GM04503 (cell line): ENCODE results near the gene PHF2.
"Not testable (repeated sequence)": the region's sequence is repeated elsewhere in the genome, so short reads cannot be mapped to it uniquely, and the experiment has no call there.

Source experiments
- DNase-seq: peaks from one replicate; pipeline ENCODE4 v3.0.0-alpha.2; 2012; ENCODE audit warnings: low read depth

The PHF2 gene

DNA sequence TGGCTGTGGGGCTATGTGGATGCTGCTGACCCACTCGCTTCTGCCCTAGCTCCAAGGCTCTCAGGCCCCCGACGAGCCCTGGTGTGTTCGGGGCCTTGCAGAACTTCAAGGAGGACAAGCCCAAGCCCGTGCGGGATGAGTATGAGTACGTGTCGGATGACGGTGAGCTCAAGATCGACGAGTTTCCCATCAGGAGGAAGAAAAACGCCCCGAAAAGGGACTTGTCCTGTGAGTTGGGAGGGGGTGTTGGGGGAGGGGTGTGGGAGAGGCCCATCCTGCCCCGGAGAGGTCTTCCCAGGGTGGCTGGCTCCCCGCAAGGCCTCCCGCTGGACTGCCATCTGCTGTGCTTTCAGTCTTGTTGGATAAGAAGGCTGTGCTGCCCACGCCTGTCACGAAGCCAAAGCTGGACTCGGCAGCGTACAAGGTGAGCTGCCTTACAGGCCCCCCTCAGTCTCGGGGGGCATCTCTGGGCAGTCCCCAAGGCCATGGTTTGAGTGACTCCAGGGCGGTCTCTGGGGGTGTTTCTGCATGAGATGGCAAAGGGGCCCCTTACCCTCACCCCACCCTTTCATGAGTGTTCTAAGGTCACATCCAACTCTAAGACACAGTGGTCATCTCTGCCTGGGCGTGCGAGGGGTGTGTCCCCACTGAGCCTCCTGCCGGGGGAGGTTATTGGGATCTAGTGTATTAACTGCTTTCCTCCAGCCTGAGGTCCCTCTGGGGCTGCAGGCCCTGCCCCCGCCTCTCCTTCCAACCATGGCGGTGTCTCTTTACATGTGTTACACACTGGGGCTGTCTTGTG, 89.5 kb downstream of the PHF2 start:
- no peak for DNase-seq

DNA sequence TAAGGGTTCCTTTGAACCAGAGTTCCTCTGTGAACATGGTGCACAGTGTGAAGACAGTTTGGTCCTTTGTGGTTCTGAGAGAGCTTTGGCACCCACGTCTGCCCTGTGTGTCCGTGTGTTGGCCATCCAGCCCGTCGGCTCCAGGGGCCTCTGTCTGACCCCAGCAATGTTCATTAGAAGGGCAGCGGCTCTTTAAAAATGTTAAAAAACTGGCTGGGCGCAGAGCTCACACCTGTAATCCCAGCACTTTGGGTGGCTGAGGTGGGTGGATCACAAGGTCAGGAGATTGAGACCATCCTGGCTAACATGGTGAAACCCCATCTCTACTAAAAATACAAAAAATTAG, 90.0 kb downstream of the PHF2 start:
- DNase-seq: not testable (repeated sequence)

DNA sequence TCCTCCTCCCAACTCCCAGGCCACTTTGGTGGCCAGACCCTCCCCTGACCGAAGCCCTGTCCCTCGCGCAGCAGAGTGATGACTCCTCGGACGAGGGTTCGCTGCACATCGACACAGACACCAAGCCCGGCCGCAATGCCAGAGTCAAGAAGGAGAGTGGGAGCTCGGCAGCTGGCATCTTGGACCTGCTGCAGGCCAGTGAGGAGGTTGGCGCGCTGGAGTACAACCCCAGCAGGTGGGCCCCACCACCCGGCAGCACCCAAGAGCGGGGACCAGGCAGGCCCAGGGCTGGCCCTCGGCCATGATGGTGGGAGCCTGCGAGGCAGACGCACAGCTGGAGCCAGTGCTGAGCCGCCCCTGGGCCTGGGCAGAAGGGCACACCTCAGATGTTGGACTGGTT, 90.6 kb downstream of the PHF2 start:
- DNase-seq: no peak

DNA sequence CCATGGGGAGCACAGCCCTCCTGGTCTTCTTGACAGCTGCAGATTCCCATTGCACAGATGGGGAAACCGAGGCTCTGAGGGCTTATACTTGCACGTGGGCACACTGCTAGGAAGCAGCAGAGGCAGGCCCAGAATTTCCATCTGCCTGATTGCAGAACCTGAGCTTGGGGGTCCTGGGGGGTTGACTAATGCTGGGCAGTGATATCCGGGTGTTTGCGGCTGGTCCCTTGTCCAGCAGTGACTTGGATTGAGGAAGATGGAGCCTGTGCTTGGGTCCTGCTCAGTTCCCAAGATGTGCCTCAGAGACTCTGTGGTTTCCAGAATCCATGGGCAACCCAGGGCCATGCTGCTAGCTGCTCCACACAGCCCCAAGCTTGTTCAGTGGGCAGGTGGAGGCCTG, 91.2 kb downstream of the PHF2 start:
- no peak for DNase-seq

DNA sequence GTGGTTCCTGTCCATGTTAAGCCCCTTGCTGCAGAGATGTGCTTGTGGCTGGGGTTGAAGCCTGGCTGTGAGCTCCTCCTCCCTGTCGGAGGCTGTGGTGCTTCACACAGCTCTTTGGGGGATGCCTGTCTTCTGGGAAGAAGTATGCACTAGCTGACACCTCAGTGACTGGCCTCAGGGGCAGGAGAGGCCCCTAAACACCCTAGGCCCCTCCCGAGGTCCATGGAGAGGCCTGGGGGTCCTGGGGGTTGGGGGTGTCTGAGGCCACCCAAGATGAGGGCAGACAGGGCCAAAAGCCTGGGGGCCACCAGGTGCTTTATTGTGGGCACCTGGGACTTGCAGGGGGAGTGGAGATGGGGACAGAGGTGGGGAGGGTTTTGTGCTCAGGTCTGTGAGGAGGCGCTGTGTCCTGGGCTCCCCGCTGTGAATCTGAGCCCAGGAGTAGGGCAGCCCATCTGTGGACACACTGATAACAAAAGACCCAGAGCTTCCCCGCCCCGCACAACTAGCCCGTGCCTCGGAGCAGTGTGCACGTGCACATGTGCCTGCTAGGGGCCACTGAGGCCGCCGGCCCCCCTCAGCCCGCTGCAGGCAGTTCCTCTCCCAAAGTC, 92.0 kb downstream of the PHF2 start:
- no peak for DNase-seq

DNA sequence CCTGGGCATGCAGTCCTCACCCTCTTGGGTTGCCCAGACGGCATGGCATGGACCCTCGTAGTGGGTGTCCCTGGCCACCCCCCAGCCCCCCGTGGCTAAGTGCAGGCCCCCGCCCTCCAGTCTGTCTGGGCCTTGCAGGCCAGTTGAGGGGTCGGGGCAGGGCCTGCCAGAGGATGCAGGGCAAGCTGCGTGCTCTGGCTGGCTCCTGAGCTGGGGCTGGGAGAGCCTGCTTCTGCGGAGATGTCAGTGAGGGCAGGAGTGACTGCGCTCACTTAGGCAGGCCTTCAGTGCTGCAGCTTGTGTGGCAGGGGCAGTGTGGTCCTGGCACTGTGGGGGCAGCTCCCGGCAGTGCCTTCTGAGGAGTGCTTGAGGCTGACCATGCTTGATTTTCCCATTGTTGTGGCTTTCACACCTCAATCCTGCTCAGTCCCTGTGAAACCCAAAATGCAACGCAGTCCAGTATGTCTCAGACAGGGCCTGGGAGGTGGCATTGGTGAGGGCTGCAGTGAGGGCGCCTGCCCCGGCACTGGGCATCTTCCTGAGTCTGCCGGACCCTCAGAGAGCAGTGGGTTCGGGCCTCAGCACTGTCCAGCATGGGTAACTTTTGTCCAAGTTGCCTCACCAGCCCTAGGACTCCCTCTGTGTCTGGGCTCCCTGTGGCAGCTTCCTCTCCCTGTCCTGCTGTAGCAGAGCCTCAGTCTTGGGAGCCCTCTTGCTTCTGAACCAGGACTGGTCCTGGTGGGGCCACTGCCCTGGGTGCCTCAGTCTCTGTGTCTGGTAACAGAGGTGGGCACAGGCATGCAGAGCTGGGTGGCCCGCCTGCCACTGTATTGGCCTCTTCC, 93.0 kb downstream of the PHF2 start:
- DNase-seq: no peak

DNA sequence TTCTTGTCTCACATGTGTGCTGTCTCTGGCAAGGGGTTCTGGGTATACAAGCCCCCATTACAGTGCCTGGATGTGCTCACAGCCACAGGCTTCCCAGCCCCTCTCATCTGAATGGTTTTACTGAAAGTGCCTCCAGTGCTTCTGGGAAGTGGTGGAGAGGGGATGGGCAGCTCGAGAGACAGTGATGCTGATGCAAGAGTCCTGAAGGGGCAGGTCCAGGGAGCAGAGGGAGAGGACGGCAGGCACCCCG, 93.5 kb downstream of the PHF2 start:
- DNase-seq: no peak

DNA sequence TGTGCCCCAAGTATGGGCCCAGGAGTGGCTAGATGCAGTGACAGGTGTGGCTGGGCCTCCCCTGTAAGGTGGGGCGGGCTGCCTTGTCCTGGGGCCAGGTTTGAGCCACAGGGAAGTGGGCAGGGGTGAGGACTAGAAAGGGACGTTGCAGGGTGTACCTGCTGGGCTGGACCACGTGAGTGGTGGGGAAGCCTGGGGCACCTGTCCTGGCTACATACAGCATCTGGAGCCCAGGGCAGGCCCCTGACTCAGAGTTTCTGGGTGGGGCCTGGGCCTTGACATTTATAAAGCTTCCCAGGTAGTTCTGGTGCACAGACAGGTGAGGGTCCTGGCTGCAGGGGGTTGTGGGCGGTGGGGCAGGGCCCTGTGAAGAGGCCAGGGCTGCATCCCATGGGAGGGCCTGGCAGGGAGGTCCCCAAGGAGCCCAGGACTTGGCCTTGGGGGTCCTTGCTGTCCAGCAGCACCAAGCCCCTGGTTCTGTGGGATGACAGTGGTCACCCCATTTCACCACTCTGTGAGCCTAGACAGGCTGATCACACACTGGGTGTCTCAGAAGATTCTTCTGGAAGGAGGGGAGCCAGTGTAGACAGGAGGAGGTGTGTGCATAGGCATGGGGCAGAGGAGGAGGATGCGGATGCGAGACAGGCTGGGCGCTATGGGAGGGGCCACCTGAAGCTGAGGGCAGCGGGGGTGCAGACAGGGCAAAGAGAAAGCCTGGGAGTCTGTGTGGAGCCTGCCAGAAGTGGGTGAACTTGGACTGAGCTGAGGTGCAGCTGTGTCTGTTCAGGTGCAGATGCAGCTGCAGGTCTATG, 94.0 kb downstream of the PHF2 start:
- DNase-seq: no peak

DNA sequence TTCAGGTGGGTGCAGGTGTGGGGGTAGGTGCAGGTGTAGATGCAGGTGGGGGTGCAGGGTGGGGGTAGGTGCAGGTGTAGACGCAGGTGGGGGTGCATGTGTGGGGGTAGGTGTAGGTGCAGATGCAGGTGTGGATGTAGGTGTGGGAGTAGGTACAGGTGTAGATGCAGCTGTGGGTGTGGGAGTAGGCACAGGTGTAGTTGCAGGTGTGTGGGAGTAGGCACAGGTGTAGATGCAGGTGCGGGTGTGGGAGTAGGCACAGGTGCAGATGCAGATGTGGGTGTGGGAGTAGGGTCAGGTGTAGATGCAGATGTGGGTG, 94.6 kb downstream of the PHF2 start:
- DNase-seq: no peak

DNA sequence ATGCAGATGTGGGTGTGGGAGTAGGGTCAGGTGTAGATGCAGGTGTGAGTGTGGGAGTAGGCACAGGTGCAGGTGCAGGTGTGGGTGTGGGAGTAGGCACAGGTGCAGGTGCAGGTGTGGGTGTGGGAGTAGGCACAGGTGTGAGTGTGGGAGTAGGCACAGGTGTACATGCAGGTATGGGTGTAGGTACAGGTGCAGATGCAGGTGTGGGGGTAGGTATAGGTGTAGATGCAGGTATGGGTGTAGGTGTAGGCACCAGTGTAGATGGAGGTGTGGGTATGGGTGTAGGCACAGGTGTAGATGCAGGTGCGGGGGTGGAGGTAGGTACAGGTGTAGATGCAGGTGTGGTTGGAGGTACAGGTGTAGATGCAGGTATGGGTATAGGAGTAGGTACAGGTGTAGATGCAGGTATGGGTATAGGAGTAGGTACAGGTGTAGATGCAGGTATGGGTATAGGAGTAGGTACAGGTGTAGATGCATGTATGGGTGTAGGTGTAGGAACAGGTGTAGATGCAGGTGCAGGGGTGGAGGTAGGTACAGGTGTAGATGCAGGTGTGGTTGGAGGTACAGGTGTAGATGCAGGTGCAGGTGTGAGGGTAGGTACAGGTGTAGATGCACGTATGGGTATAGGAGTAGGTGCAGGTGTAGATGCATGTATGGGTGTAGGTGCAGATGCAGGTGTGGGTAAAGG, 96.1 kb downstream of the PHF2 start:
- not testable (repeated sequence) for DNase-seq

DNA sequence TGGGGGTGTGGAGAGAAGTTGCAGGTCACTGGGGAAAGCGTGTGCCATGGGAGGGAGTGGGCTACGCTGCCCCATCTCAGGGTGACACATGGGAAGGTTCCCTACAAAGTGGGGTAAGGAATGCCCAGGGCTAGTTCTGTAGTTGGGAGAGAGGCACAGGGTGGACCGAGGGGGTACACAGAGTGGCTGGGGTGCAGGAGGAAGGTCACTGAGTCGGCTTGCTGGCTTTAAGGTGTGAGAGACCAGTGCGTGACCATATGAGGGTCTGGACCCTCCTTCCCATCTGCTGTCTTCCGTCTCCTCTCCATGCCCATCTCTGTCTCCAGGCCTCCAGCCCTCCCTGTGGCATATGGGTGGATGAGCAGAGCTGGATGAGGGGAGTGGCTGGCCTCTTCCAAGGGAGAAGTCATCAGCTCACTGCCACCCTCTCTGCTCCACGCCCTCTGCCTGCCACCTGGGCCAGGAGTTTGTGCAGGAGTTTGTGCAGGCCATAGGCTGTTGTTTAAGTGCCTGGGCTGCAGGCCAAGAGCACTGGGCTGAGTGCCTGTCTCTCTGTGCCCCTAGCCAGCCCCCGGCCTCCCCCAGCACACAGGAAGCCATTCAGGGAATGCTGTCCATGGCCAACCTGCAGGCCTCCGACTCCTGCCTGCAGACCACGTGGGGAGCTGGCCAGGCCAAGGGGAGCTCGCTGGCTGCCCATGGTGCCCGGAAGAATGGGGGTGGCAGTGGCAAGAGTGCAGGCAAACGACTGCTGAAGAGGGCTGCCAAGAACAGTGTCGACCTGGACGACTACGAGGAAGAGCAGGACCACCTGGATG, 96.8 kb downstream of the PHF2 start:
- DNase-seq: no peak

DNA sequence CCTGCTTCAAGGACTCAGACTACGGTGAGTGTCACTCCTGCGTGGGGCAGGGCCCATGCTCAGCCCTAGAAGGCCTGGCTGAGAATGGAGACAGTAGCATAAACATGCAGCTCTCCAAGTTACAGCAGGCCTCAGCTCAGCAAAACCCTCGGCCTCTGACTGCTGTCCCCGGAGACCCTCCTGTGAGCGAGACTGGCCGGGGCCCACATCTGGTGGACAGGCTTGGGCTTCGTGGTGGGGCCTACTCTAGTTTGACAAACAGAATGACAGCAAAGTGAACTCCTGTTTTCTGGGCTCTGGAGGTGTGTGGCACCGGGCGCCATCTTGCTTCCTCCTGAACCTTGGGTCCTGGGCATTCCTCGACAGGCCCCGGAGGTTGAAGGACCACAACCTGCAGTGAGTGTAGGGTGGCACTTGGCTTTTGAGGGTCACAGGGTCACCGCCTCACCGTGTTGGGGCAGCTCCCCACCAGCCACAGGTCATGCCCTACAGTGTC, 97.5 kb downstream of the PHF2 start:
- no peak for DNase-seq

DNA sequence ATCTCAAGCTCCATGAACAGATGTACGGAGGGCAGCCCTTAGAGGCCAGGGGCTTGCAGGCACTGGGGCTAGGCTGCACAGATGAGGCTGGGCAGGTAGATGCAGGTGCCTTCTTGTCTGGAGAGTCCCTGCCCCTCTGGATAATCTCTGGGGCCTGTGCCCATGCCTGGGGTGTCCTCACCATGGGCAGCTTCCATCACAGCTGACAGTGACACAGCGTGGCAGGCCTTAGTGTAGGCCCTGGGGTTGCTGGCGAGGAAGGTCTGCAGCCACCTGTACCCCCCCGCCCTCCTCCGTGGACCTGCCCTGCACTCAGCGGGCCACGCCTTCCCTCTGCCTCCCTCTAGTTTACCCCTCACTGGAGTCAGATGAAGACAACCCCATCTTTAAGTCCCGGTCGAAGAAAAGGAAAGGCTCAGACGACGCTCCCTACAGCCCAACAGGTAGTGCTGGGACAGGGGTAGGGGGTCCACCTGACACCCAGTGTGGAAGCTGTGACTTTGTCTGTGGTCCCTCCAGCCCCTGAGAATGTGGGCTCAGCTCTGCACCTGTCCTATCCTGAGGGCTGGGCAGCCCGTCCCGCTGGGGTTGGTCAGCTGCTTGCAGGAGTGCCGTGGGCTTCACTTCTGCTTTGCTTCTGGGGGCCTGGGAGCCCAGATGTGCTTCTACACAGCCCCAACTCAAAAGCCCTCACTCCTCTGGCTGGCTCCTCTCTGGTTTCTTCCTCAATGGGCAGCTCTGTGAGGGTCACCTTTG, 98.4 kb downstream of the PHF2 start:
- no peak for DNase-seq

DNA sequence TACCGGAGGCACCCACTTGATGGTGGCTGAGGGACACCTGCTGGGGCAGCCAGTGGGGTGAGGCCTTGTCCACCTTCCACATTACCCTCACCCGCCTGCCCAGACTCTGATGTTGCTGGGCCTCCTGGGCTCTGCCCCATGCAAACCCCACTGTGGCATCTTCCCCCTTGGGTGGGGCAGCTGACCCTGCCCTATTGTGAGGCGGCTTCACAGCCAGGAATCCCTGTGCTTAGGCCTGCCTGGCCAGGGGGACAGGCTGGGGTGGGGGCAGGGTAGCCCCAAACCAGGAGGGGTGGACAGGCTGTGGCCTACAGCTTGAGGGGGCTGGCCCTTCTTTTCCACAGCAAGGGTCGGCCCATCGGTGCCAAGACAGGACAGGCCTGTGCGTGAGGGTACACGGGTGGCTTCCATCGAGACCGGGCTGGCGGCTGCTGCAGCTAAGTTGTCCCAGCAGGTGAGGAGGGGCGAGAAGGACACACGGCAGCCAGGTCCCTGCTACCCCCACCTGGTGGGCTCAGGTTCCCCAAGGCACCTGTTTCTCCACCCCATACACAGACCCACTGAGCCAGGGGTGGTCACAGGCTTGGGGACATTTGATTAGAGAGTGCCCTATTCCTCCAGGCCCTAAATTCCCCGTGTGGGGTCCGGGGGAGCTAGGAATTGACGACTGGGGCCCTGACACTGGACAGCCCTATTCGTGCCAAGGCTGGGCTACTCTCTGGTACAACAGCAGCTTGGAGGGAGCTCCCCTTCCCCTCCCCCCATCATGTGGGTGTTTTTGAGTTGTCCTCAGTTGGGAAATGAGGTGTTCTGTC, 99.2 kb downstream of the PHF2 start:
- no peak for DNase-seq

DNA sequence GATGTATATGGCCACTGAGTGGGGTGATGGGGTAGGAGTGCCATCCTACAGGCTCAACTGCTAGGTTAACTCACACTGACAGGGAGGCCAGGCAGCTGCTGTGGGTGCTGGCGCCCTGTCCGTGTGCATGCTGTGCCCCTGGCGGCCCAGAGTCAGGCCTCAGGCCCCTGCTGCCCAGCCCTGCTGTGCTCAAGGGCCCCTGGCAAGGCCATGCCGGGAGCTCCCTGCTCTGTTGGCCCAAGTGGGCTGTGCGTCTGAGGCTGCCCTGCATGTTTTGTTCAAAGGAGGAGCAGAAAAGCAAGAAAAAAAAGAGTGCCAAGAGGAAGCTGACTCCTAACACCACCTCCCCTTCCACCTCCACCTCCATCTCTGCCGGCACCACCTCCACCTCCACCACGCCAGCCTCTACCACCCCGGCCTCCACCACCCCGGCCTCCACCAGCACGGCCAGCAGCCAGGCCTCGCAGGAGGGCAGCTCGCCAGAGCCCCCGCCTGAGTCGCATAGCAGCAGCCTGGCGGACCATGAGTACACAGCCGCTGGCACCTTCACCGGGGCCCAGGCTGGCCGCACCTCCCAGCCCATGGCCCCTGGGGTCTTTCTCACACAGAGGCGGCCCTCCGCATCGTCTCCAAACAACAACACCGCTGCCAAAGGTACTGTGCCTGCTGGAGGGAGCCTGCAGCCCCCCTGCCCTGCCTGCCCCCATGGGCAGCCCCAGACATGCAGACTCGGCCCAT, 100.1 kb downstream of the PHF2 start:
- DNase-seq: no peak

DNA sequence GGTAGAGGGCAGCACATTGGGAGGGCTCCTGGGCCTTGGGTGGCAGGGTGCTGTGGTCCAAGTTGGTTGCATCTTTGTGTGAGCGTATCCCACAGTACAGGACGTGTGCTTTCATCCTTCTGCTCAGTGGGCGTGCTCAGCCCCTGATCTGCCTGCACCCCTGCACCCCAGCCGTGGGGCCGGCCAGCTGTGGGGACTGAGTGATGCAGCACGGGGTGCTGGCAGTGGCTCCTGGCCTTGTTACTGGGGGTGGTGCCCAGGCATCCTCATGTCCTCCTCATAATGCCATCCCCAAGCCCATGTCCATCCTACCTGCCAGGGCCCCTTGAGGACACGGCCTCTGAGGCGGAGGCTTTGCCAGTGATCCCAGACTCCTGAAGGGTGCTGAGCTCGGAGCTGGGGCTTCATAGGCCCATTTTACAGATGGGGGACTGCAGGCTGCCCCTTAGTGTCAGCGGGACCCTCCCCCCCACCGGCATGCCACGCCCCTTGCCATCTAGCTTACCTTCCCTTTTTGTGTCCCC, 100.7 kb downstream of the PHF2 start:
- no peak for DNase-seq

DNA sequence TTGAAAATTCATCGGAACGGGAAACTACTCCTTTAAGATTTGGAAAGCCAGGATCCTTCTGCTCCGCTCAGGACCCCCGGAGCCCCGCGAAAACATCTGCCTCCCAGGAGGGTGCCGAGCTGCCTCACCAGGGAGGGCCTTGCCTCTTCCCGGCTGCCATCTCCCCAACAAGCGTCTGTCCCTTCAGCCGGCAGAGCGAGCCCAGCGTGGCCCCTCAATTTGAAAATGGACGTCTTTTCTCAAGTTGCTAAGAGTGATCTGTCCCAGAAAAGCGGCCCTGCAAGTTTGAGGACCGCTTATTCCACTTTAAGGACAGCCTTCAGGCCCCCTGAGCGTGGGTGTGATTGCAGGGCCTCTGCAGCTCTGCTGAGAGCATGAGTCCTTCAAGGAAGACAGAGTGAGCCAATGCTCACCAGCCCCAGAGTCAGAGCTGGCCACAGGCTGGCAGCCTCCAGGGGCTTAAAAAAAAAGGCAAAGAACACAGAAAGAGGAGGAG, 101.3 kb downstream of the PHF2 start:
- no peak for DNase-seq
